Right lobe of liver (tissue), 6 donors: ENCODE measurements around the gene PRMT6. TPM values are rescaled to one million over a fixed set of nuclear protein-coding genes. Genes with fewer than 3 reads are reported as not detected.
"Not testable (repeated sequence)": the region's sequence is repeated elsewhere in the genome, so short reads cannot be mapped to it uniquely, and the experiment has no call there.

Experiments
- ATAC-seq, 4 donors: fragments of 200-7000 bp; cut with Tn5 transposase; one replicate each; pipeline ENCODE4 v1.9.1; 2020; ENCODE audit warnings: mild to moderate bottlenecking in 4 of 4, moderate library complexity in 4 of 4
- DNase-seq, 3 donors: peaks; one replicate each; pipeline ENCODE4 v3.0.0-alpha.2; 2020
- H3K27ac ChIP-seq, 3 donors: fragments of 200-600 bp; one replicate each; pipeline ENCODE4 v1.8.0; 2022
- H3K27me3 ChIP-seq, 2 donors: fragments of 200-600 bp; one replicate each; pipeline ENCODE4 v1.8.0; 2022
- H3K36me3 ChIP-seq, 4 donors: fragments of 200-600 bp; sonication (generic) in 1 of 4; one replicate each; pipeline versions ENCODE4 v1.5.1 to v1.8.0; 2017 to 2022; ENCODE audit warnings: control low read depth in 1 of 4
- H3K4me1 ChIP-seq, 4 donors: fragments of 200-600 bp; sonication (generic) in 1 of 4; one replicate each; pipeline versions ENCODE4 v1.5.1 to v1.8.0; 2017 to 2022; ENCODE audit warnings: control low read depth in 1 of 4
- H3K4me3 ChIP-seq, 3 donors: fragments of 200-600 bp; one replicate each; pipeline ENCODE4 v1.8.0; 2022
- H3K9me3 ChIP-seq, 4 donors: fragments of 200-600 bp; sonication (generic) in 1 of 4; one replicate each; pipeline versions ENCODE4 v1.5.1 to v1.8.0; 2017 to 2022; ENCODE audit warnings: control low read depth in 1 of 4
- CTCF ChIP-seq, 4 donors: fragments of 200-600 bp in 3 of 4; fragments of 450-650 bp in 1 of 4; IDR thresholded peaks; one replicate each; pipeline versions ENCODE4 v1.5.1 to v1.8.0; 2016 to 2022; ENCODE audit warnings: antibody characterized with exemption in 4 of 4, mild to moderate bottlenecking in 2 of 4
- POLR2A ChIP-seq: fragments of 450-650 bp; IDR thresholded peaks from one replicate; pipeline ENCODE4 v1.6.1; 2017; ENCODE audit warnings: antibody characterized with exemption, mild to moderate bottlenecking
- WGBS: methylation state at CpG from one replicate; pipeline ENCODE4 v1.1.6; 2018; ENCODE audit warnings: low coverage, low lambda C conversion rate; ENCODE audit not compliant: insufficient coverage; ENCODE audit errors: missing lambda C conversion rate; 5-methylcytosine and 5-hydroxymethylcytosine counted together
- intact Hi-C, 2 donors: fragments of 100-400 bp; cut with DNase I; formaldehyde crosslinking; loops; one replicate each; pipeline versions ENCODE4 v1.11.2 to v1.14.1; 2022
- total RNA-seq, 6 experiments: library from RNA; depleted of rRNA in 2 of 6; stranded (reverse); fragments of >200 nt in 2 of 6; fragmentation: NEBNext Ultra II Directional in 3 of 6; extraction: Animal tissue kit (Norgen Biotek cat#: 25700) in 3 of 6; gene quantifications; one replicate each; pipeline versions ENCODE4 v1.1.0 to v1.2.4, GENCODE V29; 2016 to 2023
- donor health status: DM: no; HTN: yes; CAD: no.
- donor health status: DM: no; HTN: no; CAD: no.
- donor health status: DM: no; HTN: no; CAD: no.
- donor health status: DM: no; HTN: yes; CAD: no.
- donor health status: DM: no; HTN: yes; CAD: no.

The PRMT6 gene
- total RNA-seq, 6 experiments from 2014 or later = 0.97 to 12.7 (median 5.4) TPM

- H3K36me3 ChIP-seq = no peaks in the 10 kb centered on the region
- WGBS = 60% methylated on average over 3 of the region's 3 CpGs
- no peaks in the 10 kb centered on the region for H3K27me3 ChIP-seq
- intact Hi-C loops = no loop called here
- DNase-seq (no peak), ATAC-seq (no peak)
- TF ChIP-seq POLR2A (no peak), CTCF (IDR thresholded peaks at IDR 0.05) (no peak)
- no peak overlapping the region for H3K4me3 ChIP-seq
- H3K4me1 ChIP-seq = no peaks in the 10 kb centered on the region
- no peaks in the 10 kb centered on the region for H3K9me3 ChIP-seq
- H3K27ac ChIP-seq = no peak overlapping the region
Observed at GRCh38 chr1:107019166-107019565, 37.3 kb upstream of the PRMT6 start.

- H3K27me3 ChIP-seq, DNase-seq, H3K4me3 ChIP-seq, intact Hi-C loops, H3K27ac ChIP-seq, ATAC-seq, H3K4me1 ChIP-seq, H3K36me3 ChIP-seq, H3K9me3 ChIP-seq: not testable (repeated sequence)
- 72% methylated on average over 3 of the region's 3 CpGs for WGBS
Observed at GRCh38 chr1:107038874-107039273, 17.6 kb upstream of the PRMT6 start.

- ATAC-seq, H3K4me3 ChIP-seq, H3K36me3 ChIP-seq, H3K4me1 ChIP-seq, intact Hi-C loops, H3K9me3 ChIP-seq, DNase-seq, H3K27me3 ChIP-seq, H3K27ac ChIP-seq: not testable (repeated sequence)
- 93% methylated on average over 8 of the region's 44 CpGs for WGBS
Observed at GRCh38 chr1:107044310-107045220, 11.9 kb upstream of the PRMT6 start.

GRCh38 chr1:107047602-107048001 lies 8.9 kb upstream of the PRMT6 start:
- DNase-seq = no peak
- 79% methylated on average over 1 of the region's 1 CpG for WGBS
- H3K4me3 ChIP-seq = no peak overlapping the region
- no peaks in the 10 kb centered on the region for H3K27me3 ChIP-seq
- no peak for ATAC-seq
- H3K27ac ChIP-seq = no peak overlapping the region
- no peaks in the 10 kb centered on the region for H3K4me1 ChIP-seq
- TF ChIP-seq CTCF (IDR thresholded peaks at IDR 0.05) (no peak), POLR2A (no peak)
- no peaks in the 10 kb centered on the region for H3K36me3 ChIP-seq
- intact Hi-C loops = no loop called here
- no peaks in the 10 kb centered on the region for H3K9me3 ChIP-seq

- Histone ChIP-seq H3K9me3 (no peaks in the 10 kb centered on the region), H3K27me3 (no peaks in the 10 kb centered on the region), H3K36me3 (no peaks in the 10 kb centered on the region), H3K4me1 (no peaks in the 10 kb centered on the region), H3K4me3 (no peak overlapping the region), H3K27ac (no peak overlapping the region)
- intact Hi-C loops = no loop called here
- TF ChIP-seq CTCF (IDR thresholded peaks at IDR 0.05) = no peak
- TF ChIP-seq POLR2A = no peak
- no peak for DNase-seq
- peak in 1 of 4 donors; percentile 48 for ATAC-seq
Observed at GRCh38 chr1:107048241-107048640, 8.2 kb upstream of the PRMT6 start.
